Lung (tissue), 12 donors: ENCODE measurements around the gene SLC37A3. TPM values are rescaled to one million over a fixed set of nuclear protein-coding genes. Genes with fewer than 3 reads are reported as not detected.
A peak's percentile ranks its signal among the peaks of the same experiment; 100 is the strongest.

ENCODE experiments used
- ATAC-seq: fragments of 200-7000 bp; cut with Tn5 transposase; one replicate; pipeline ENCODE4 v1.9.1; 2020; ENCODE audit warnings: moderate number of reproducible peaks; ENCODE audit not compliant: insufficient read depth, low FRiP score
- DNase-seq, 3 donors: peaks; one replicate each; pipeline ENCODE4 v3.0.0-alpha.2; 2013 to 2017
- H3K27ac ChIP-seq, 2 donors: one replicate each; pipeline ENCODE4 v1.5.1; 2013; ENCODE audit warnings: mild to moderate bottlenecking in 2 of 2, moderate library complexity in 2 of 2, control low read depth in 1 of 2, inconsistent platforms in 1 of 2, low read depth in 1 of 2, low read length in 1 of 2
- H3K27me3 ChIP-seq, 3 donors: one replicate each; pipeline ENCODE4 v1.5.1; 2013; ENCODE audit warnings: low read length in 2 of 3; ENCODE audit not compliant: control insufficient read depth in 3 of 3, insufficient read depth in 3 of 3
- H3K36me3 ChIP-seq, 4 donors: one replicate each; pipeline ENCODE4 v1.5.1; 2013; ENCODE audit warnings: low read length in 4 of 4, mild to moderate bottlenecking in 1 of 4, moderate library complexity in 1 of 4; ENCODE audit not compliant: control insufficient read depth in 4 of 4, insufficient read depth in 4 of 4
- H3K4me1 ChIP-seq, 5 donors: one replicate each; pipeline ENCODE4 v1.5.1; 2013; ENCODE audit warnings: low read length in 5 of 5, mild to moderate bottlenecking in 2 of 5, moderate library complexity in 1 of 5; ENCODE audit not compliant: control insufficient read depth in 5 of 5, insufficient read depth in 5 of 5
- H3K4me3 ChIP-seq: one replicate; pipeline ENCODE4 v1.5.1; 2013; ENCODE audit warnings: mild to moderate bottlenecking, control low read depth, moderate library complexity
- H3K9ac ChIP-seq, 2 donors: one replicate each; pipeline ENCODE4 v1.5.1; 2013; ENCODE audit warnings: low read length in 2 of 2, control low read depth in 1 of 2; ENCODE audit not compliant: insufficient read depth in 1 of 2
- H3K9me3 ChIP-seq, 4 donors: one replicate each; pipeline ENCODE4 v1.5.1; 2013; ENCODE audit warnings: low read length in 3 of 4, mild to moderate bottlenecking in 1 of 4, moderate library complexity in 1 of 4; ENCODE audit not compliant: control insufficient read depth in 4 of 4, insufficient read depth in 3 of 4
- CTCF ChIP-seq: IDR thresholded peaks from 2 replicates; pipeline ENCODE4 v1.5.1; 2012; ENCODE audit warnings: mild to moderate bottlenecking; ENCODE audit errors: control extremely low read depth, extremely low read depth
- WGBS, 2 donors: extraction: QIAGEN DNeasy Blood & Tissue Kit; methylation state at CpG; one replicate each; pipeline ENCODE4 v1.1.7; 2013; 5-methylcytosine and 5-hydroxymethylcytosine counted together
- polyA plus RNA-seq, 2 donors: library from polyadenylated mRNA; stranded (reverse); fragments of 200-250 nt; gene quantifications; one replicate each; pipeline ENCODE4 v1.2.1, GENCODE V29; 2013
- total RNA-seq, 2 donors: library from RNA; depleted of rRNA in 1 of 2; stranded (reverse); fragments of >200 nt in 1 of 2; gene quantifications; one replicate each; pipeline ENCODE4 v1.2.1, GENCODE V29; 2014 to 2021
- donor health status: control.
- donor health status: control.
- donor health status: Bipolar disorder and iron deficiency.
- donor health status: healthy.
- donor health status: DM: yes; HTN: yes; CAD: no.

The SLC37A3 gene
- total and polyA plus RNA-seq, 4 donors = 19.2 to 53.4 (median 26.8) TPM

DNA sequence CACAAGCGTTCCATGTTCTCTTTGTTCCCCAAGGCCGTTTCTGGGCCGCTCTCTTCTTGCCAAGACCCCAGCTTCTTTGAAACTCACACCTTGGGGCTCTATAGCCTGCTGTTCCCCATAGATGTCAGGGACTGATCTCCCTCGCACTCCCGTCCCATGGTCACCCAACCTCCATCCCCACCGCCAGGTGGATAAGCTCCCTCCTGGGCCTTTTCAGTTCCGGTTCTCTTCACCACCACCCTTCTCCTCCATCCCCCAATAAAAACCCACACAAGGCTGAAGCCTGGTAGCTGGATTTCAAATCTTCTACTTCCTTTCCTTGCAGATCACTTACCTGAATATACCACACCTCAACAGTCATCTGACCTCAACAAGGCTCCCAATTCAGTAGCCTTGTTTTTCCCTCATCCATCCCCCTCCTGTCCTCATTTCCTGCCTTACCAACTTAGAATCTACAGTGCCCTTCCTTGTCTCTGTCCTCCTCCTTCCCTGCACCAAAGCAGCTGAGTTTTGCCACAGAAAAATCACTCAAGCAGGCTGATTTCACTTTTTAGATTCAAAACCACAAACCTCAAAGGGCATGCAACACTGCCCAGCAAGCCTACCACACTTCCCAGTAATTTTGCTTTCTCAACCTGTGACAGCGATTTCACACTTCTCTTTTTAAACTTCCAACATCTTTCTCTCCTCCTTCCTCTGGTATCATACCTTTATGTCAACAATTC is 7.7 kb downstream of the SLC37A3 start:
- Histone ChIP-seq H3K27me3 (no peaks in the 10 kb centered on the region), H3K36me3 (no peaks in the 10 kb centered on the region), H3K9me3 (no peaks in the 10 kb centered on the region), H3K27ac (peak overlapping the region in 1 of 2 donors; percentile 34), H3K4me3 (no peak overlapping the region), H3K9ac (no peak overlapping the region), H3K4me1 (peaks cover 0 to 4% (median 0%) of the 10 kb centered on the region in 5 donors)
- TF ChIP-seq CTCF = no peak
- 62 to 79% methylated on average over 8 of the region's 8 CpGs for WGBS, 2 donors
- DNase-seq (no peak), ATAC-seq (no peak)

GRCh38 chr7:140390034-140390433 is 8.3 kb downstream of the SLC37A3 start:
- WGBS, 2 donors = 63 to 80% methylated on average over 4 of the region's 4 CpGs
- no peaks in the 10 kb centered on the region for H3K27me3 ChIP-seq
- H3K36me3 ChIP-seq = no peaks in the 10 kb centered on the region
- peak overlapping the region in 1 of 2 donors; percentile 34 for H3K27ac ChIP-seq
- H3K9ac ChIP-seq = no peak overlapping the region
- TF ChIP-seq CTCF = no peak
- H3K9me3 ChIP-seq = no peaks in the 10 kb centered on the region
- ATAC-seq (peak; percentile 27), DNase-seq (no peak)
- peaks cover 0 to 5% (median 0%) of the 10 kb centered on the region in 5 donors for H3K4me1 ChIP-seq
- no peak overlapping the region for H3K4me3 ChIP-seq

GRCh38 chr7:140389445-140389844 is 8.9 kb downstream of the SLC37A3 start:
- Histone ChIP-seq H3K9ac (no peak overlapping the region), H3K4me1 (peaks cover 0 to 5% (median 0%) of the 10 kb centered on the region in 5 donors), H3K27ac (no peak overlapping the region), H3K27me3 (no peaks in the 10 kb centered on the region), H3K9me3 (no peaks in the 10 kb centered on the region), H3K4me3 (no peak overlapping the region), H3K36me3 (no peaks in the 10 kb centered on the region)
- 92 to 93% methylated on average over 10 of the region's 10 CpGs for WGBS, 2 donors
- DNase-seq (no peak), ATAC-seq (no peak)
- no peak for TF ChIP-seq CTCF
